Panc1 (cell line): ENCODE results near the gene ASB14. TPM values are rescaled to one million over a fixed set of nuclear protein-coding genes. Genes with fewer than 3 reads are reported as not detected.

Experiments
- ATAC-seq: fragments of 200-7000 bp; cut with Tn5 transposase; 2 replicates; pipeline ENCODE4 v1.9.1; 2020; ENCODE audit warnings: mild to moderate bottlenecking, moderate library complexity
- BruUV-seq: library from RNA; stranded (reverse); fragments of 400-500 nt; replicated peaks from 2 replicates; lab custom pipeline; 2021; lab: Mats Ljungman, UMichigan
- CTCF ChIA-PET: fragments of 300-600 bp; sonication (Branson Sonifier 250); formaldehyde crosslinking; loops from one replicate; lab custom pipeline; 2022; ENCODE audit warnings: antibody characterized with exemption; lab: Charles Lee
- POLR2A ChIA-PET: fragments of 300-600 bp; sonication (Branson Sonifier 250); formaldehyde crosslinking; loops from one replicate; lab custom pipeline; 2022; ENCODE audit warnings: antibody characterized with exemption; lab: Charles Lee
- DNase-seq: peaks from one replicate; pipeline ENCODE4 v3.0.0-alpha.2; 2010; ENCODE audit warnings: low read depth, low spot score
- H3K27ac ChIP-seq: 2 replicates; pipeline ENCODE4 v1.5.1; 2011; ENCODE audit warnings: mild to moderate bottlenecking, low read length, inconsistent platforms
- H3K27me3 ChIP-seq: fragments of 200-500 bp; sonication (Bioruptor generic); 2 replicates; pipeline ENCODE4 v1.6.0; 2014; ENCODE audit warnings: low read length, inconsistent platforms; ENCODE audit not compliant: control insufficient read depth, insufficient read depth
- H3K36me3 ChIP-seq: fragments of 200-500 bp; sonication (Bioruptor generic); 2 replicates; pipeline ENCODE4 v1.5.1; 2014; ENCODE audit warnings: inconsistent platforms, mild to moderate bottlenecking, low read length, moderate library complexity; ENCODE audit not compliant: control insufficient read depth, insufficient read depth
- H3K4me1 ChIP-seq: 2 replicates; pipeline ENCODE4 v1.5.1; 2011; ENCODE audit warnings: inconsistent platforms, mild to moderate bottlenecking, low read length, moderate library complexity; ENCODE audit not compliant: control insufficient read depth, insufficient read depth
- H3K4me3 ChIP-seq, 2 experiments: 2 replicates each; pipeline ENCODE4 v1.5.1; 2011 to 2012; ENCODE audit warnings: low read depth in 2 of 2, low read length in 2 of 2, mild to moderate bottlenecking in 2 of 2, inconsistent platforms in 1 of 2, moderate library complexity in 1 of 2
- H3K9me3 ChIP-seq: fragments of 200-500 bp; sonication (Bioruptor generic); 2 replicates; pipeline ENCODE4 v1.5.1; 2014; ENCODE audit warnings: low read depth, mild to moderate bottlenecking, inconsistent platforms, low read length, moderate library complexity; ENCODE audit not compliant: control insufficient read depth, insufficient read depth
- CTCF ChIP-seq: fragments of 450-650 bp; IDR thresholded peaks from 2 replicates; pipeline ENCODE4 v1.5.1; 2017; ENCODE audit warnings: mild to moderate bottlenecking
- POLR2AphosphoS5 ChIP-seq: IDR thresholded peaks from 2 replicates; pipeline ENCODE4 v1.6.1; 2012; ENCODE audit warnings: mild to moderate bottlenecking, low read depth, low read length, moderate library complexity
- REST ChIP-seq, 2 experiments: IDR thresholded peaks; 2 replicates each; pipeline ENCODE4 v1.6.1; 2011 to 2012; ENCODE audit warnings: low read depth in 2 of 2, control low read depth in 1 of 2, low read length in 1 of 2, mild to moderate bottlenecking in 1 of 2, moderate library complexity in 1 of 2; ENCODE audit not compliant: insufficient read depth in 1 of 2
- SIN3A ChIP-seq: IDR thresholded peaks from 2 replicates; pipeline ENCODE4 v1.6.1; 2012; ENCODE audit warnings: low read depth, mild to moderate bottlenecking, low read length, moderate library complexity, borderline replicate concordance; ENCODE audit not compliant: insufficient read depth
- TCF7L2 ChIP-seq: IDR thresholded peaks from 2 replicates; pipeline ENCODE4 v1.6.1; 2011; ENCODE audit warnings: mild to moderate bottlenecking, low read depth, low read length, inconsistent platforms
- in situ Hi-C: cut with HindIII; loops from 2 replicates; pipeline ENCODE4 v1.10.0; 2016; ENCODE audit warnings: low sequenced_read_pairs, low pct_unique_long_range_greater_than_20kb
- intact Hi-C: fragments of 100-400 bp; cut with micrococcal nuclease; formaldehyde crosslinking; loops from one replicate; pipeline ENCODE4 v1.10.0; 2022; ENCODE audit not compliant: unreplicated experiment
- total RNA-seq: library from RNA; stranded (reverse); gene quantifications from one replicate; pipeline ENCODE4 v1.2.1, GENCODE V29; 2021; ENCODE audit not compliant: unreplicated experiment

ASB14 gene
- total RNA-seq, 1 experiment from 2014 or later = not detected

- H3K36me3 ChIP-seq = peaks cover 4% of the 10 kb centered on the region; the same call in 1 of the 2 replicates
- no peaks in the 10 kb centered on the region for H3K4me1 ChIP-seq
- BruUV-seq = no TSS peak
- POLR2A ChIA-PET = no interaction called here
- in situ Hi-C loops (no loop called here), intact Hi-C loops (no loop called here)
- no peaks in the 10 kb centered on the region for H3K9me3 ChIP-seq
- TF ChIP-seq SIN3A (no peak), REST (IDR thresholded peaks at IDR 0.05; ENCODE audit: insufficient read depth in 1 of 2, low read depth in 2 of 2, low read length in 1 of 2) (no peak), POLR2AphosphoS5 (no peak), TCF7L2 (no peak), CTCF (no peak)
- no peak overlapping the region for H3K27ac ChIP-seq
- no peaks in the 10 kb centered on the region for H3K27me3 ChIP-seq
- DNase-seq (no peak), ATAC-seq (no peak)
- CTCF ChIA-PET = no interaction called here
- H3K4me3 ChIP-seq = no peak overlapping the region
These were observed 17.1 kb downstream of the ASB14 start for GRCh38 chr3:57275393-57275792.

GRCh38 chr3:57274845-57275244, 17.6 kb downstream of the ASB14 start:
- H3K4me3 ChIP-seq = no peak overlapping the region
- H3K27me3 ChIP-seq = no peaks in the 10 kb centered on the region
- CTCF ChIA-PET = no interaction called here
- TF ChIP-seq TCF7L2 (no peak), REST (IDR thresholded peaks at IDR 0.05; ENCODE audit: insufficient read depth in 1 of 2, low read depth in 2 of 2, low read length in 1 of 2) (no peak), CTCF (no peak), POLR2AphosphoS5 (no peak), SIN3A (no peak)
- POLR2A ChIA-PET = no interaction called here
- intact Hi-C loops (no loop called here), in situ Hi-C loops (no loop called here)
- DNase-seq (no peak), ATAC-seq (no peak)
- BruUV-seq = no TSS peak
- peaks cover 9% of the 10 kb centered on the region; the same call in 1 of the 2 replicates for H3K36me3 ChIP-seq
- H3K4me1 ChIP-seq = no peaks in the 10 kb centered on the region
- no peaks in the 10 kb centered on the region for H3K9me3 ChIP-seq
- no peak overlapping the region for H3K27ac ChIP-seq
